Neuronal stem cell (in vitro differentiated cells): Measurements from ENCODE around the gene PSAPL1.
"Not testable (repeated sequence)": the region's sequence is repeated elsewhere in the genome, so short reads cannot be mapped to it uniquely, and the experiment has no call there.

Experiments used
- DNase-seq: peaks from one replicate; pipeline ENCODE4 v3.0.0-alpha.2; 2013; ENCODE audit warnings: low spot score
- H2AFZ ChIP-seq: one replicate; pipeline ENCODE4 v1.6.1; 2013; ENCODE audit warnings: mild to moderate bottlenecking, low read length, inconsistent platforms
- H2AK5ac ChIP-seq: 2 replicates; pipeline ENCODE4 v1.6.1; 2013; ENCODE audit warnings: low read depth, mild to moderate bottlenecking, inconsistent platforms, low read length, moderate library complexity, mixed read lengths
- H2BK120ac ChIP-seq: 2 replicates; pipeline ENCODE4 v1.6.1; 2013; ENCODE audit warnings: low read depth, mild to moderate bottlenecking, inconsistent platforms, low read length, moderate library complexity, mixed read lengths
- H2BK12ac ChIP-seq: one replicate; pipeline ENCODE4 v1.6.1; 2013; ENCODE audit warnings: low read length, inconsistent platforms
- H2BK15ac ChIP-seq: 2 replicates; pipeline ENCODE4 v1.6.1; 2013; ENCODE audit warnings: mild to moderate bottlenecking, low read length, inconsistent platforms, mixed read lengths
- H2BK5ac ChIP-seq: one replicate; pipeline ENCODE4 v1.6.1; 2013; ENCODE audit warnings: inconsistent platforms, mild to moderate bottlenecking, low read length, moderate library complexity
- H3K14ac ChIP-seq: one replicate; pipeline ENCODE4 v1.6.1; 2013; ENCODE audit warnings: low read length, inconsistent platforms
- H3K18ac ChIP-seq: 2 replicates; pipeline ENCODE4 v1.6.1; 2013; ENCODE audit warnings: low read length, inconsistent platforms
- H3K23ac ChIP-seq: 2 replicates; pipeline ENCODE4 v1.6.1; 2013; ENCODE audit warnings: low read depth, mild to moderate bottlenecking, mixed read lengths, low read length, inconsistent platforms; ENCODE audit not compliant: poor library complexity
- H3K27ac ChIP-seq: replicated peaks from 3 replicates; pipeline ENCODE4 v1.5.1; 2013; ENCODE audit warnings: low read length, inconsistent platforms
- H3K27me3 ChIP-seq, 3 experiments: 2 replicates each; pipeline ENCODE4 v1.6.1; 2013; ENCODE audit warnings: low read length in 3 of 3, mild to moderate bottlenecking in 2 of 3, inconsistent platforms in 1 of 3, low read depth in 1 of 3, mixed read lengths in 1 of 3, moderate library complexity in 1 of 3; ENCODE audit not compliant: control insufficient read depth in 3 of 3, insufficient read depth in 3 of 3
- H3K36me3 ChIP-seq, 2 donors: replicated peaks in 1 of 2; 2 replicates each; pipeline ENCODE4 v1.6.1; 2013; ENCODE audit warnings: low read length in 2 of 2; ENCODE audit not compliant: control insufficient read depth in 2 of 2, insufficient read depth in 2 of 2
- H3K4ac ChIP-seq: 2 replicates; pipeline ENCODE4 v1.6.1; 2013; ENCODE audit warnings: inconsistent platforms, mild to moderate bottlenecking, low read length, moderate library complexity
- H3K4me1 ChIP-seq, 2 donors: 1 replicate in 1 of 2; 2 replicates in 1 of 2; pipeline ENCODE4 v1.6.1; 2013; ENCODE audit warnings: low read length in 2 of 2, low read depth in 1 of 2; ENCODE audit not compliant: control insufficient read depth in 2 of 2, insufficient read depth in 1 of 2
- H3K4me2 ChIP-seq: one replicate; pipeline ENCODE4 v1.6.1; 2013; ENCODE audit warnings: mild to moderate bottlenecking, low read length, inconsistent platforms; ENCODE audit not compliant: insufficient read depth, poor library complexity, severe bottlenecking
- H3K4me3 ChIP-seq, 2 donors: 2 replicates each; pipeline ENCODE4 v1.5.1; 2013; ENCODE audit warnings: low read length in 2 of 2, mild to moderate bottlenecking in 2 of 2, inconsistent platforms in 1 of 2, moderate library complexity in 1 of 2
- H3K79me1 ChIP-seq: one replicate; pipeline ENCODE4 v1.6.1; 2013; ENCODE audit warnings: low read depth, mild to moderate bottlenecking, inconsistent platforms, low read length, moderate library complexity
- H3K9ac ChIP-seq: one replicate; pipeline ENCODE4 v1.6.1; 2013; ENCODE audit warnings: mild to moderate bottlenecking, low read depth, low read length, inconsistent platforms; ENCODE audit not compliant: poor library complexity
- H3K9me3 ChIP-seq, 2 donors: replicated peaks in 1 of 2; 2 replicates each; pipeline versions ENCODE3 to v1.6.1; 2013; ENCODE audit warnings: low read length in 2 of 2, mild to moderate bottlenecking in 2 of 2, inconsistent platforms in 1 of 2, low read depth in 1 of 2, mixed read lengths in 1 of 2, moderate library complexity in 1 of 2; ENCODE audit not compliant: control insufficient read depth in 2 of 2, insufficient read depth in 1 of 2
- H4K8ac ChIP-seq: one replicate; pipeline ENCODE4 v1.6.1; 2013; ENCODE audit warnings: low read depth, mild to moderate bottlenecking, inconsistent platforms, low read length, moderate library complexity
- H4K91ac ChIP-seq: one replicate; pipeline ENCODE4 v1.6.1; 2013; ENCODE audit warnings: low read length, low read depth, mild to moderate bottlenecking, inconsistent platforms; ENCODE audit not compliant: poor library complexity
- WGBS, 2 donors: extraction: QIAGEN DNeasy Blood & Tissue Kit; methylation state at CpG; one replicate each; pipeline ENCODE4 v1.1.7; 2013; ENCODE audit warnings: missing lambda C conversion rate in 2 of 2, mixed read lengths in 1 of 2; ENCODE audit not compliant: insufficient read length in 2 of 2, insufficient replicate concordance in 1 of 2; ENCODE audit errors: extremely low coverage in 2 of 2; 5-methylcytosine and 5-hydroxymethylcytosine counted together

The PSAPL1 gene

GRCh38 chr4:7458066-7458425, 23.3 kb upstream of the PSAPL1 start:
- Histone ChIP-seq H4K91ac (no peak overlapping the region), H3K9me3 (no peaks in the 10 kb centered on the region), H4K8ac (no peak overlapping the region), H3K9ac (peak overlapping the region; percentile 33), H2BK120ac (no peak overlapping the region), H3K36me3 (no peaks in the 10 kb centered on the region), H3K4me3 (no peak overlapping the region), H3K4me1 (peaks cover 0 to 13% of the 10 kb centered on the region in 2 donors), H3K14ac (no peak overlapping the region), H2BK5ac (no peak overlapping the region), H3K18ac (peak overlapping the region; percentile 78), H3K27me3 (no peaks in the 10 kb centered on the region), H2AK5ac (no peak overlapping the region), H3K27ac (no peak overlapping the region), H3K4ac (no peak overlapping the region), H3K23ac (no peak overlapping the region), H2BK15ac (no peak overlapping the region), H2AFZ (no peak overlapping the region), H3K4me2 (no peak overlapping the region), H3K79me1 (no peaks in the 10 kb centered on the region), H2BK12ac (no peak overlapping the region)
- no peak for DNase-seq
- WGBS, 2 donors = no CpG with 5 or more reads among the region's 9 CpGs

GRCh38 chr4:7457201-7458065, 22.7 kb upstream of the PSAPL1 start:
- H2AK5ac ChIP-seq = peak overlapping the region; percentile 87
- no peak overlapping the region for H3K4me2 ChIP-seq
- peaks cover 0 to 9% of the 10 kb centered on the region in 2 donors for H3K4me1 ChIP-seq
- no peak overlapping the region for H3K9ac ChIP-seq
- peaks cover 1% of the 10 kb centered on the region for H3K79me1 ChIP-seq
- peak overlapping the region; percentile 79 for H3K18ac ChIP-seq
- no CpG with 5 or more reads among the region's 16 CpGs for WGBS, 2 donors
- no peak overlapping the region for H2BK15ac ChIP-seq
- H2BK120ac ChIP-seq = no peak overlapping the region
- H2AFZ ChIP-seq = no peak overlapping the region
- H3K27me3 ChIP-seq = no peaks in the 10 kb centered on the region
- no peaks in the 10 kb centered on the region for H3K9me3 ChIP-seq
- H3K23ac ChIP-seq = peak overlapping the region; percentile 6
- no peak overlapping the region for H3K4ac ChIP-seq
- H3K27ac ChIP-seq = no peak overlapping the region
- H3K4me3 ChIP-seq = no peak overlapping the region
- no peak for DNase-seq
- no peak overlapping the region for H3K14ac ChIP-seq
- no peak overlapping the region for H4K91ac ChIP-seq
- H3K36me3 ChIP-seq = no peaks in the 10 kb centered on the region
- H4K8ac ChIP-seq = no peak overlapping the region
- peak overlapping the region; percentile 76 for H2BK12ac ChIP-seq
- no peak overlapping the region for H2BK5ac ChIP-seq

GRCh38 chr4:7452802-7453201, 18.1 kb upstream of the PSAPL1 start:
- not testable (repeated sequence) for H3K36me3 ChIP-seq, H2AFZ ChIP-seq, H3K4ac ChIP-seq, H3K18ac ChIP-seq, H3K9me3 ChIP-seq, H3K9ac ChIP-seq, H3K27ac ChIP-seq, H4K8ac ChIP-seq, H2BK5ac ChIP-seq, H3K4me1 ChIP-seq, H3K4me3 ChIP-seq, H3K4me2 ChIP-seq, H2BK15ac ChIP-seq, H3K27me3 ChIP-seq, H2BK120ac ChIP-seq, H3K79me1 ChIP-seq, DNase-seq
- peak overlapping the region; percentile 71 for H3K14ac ChIP-seq
- H3K23ac ChIP-seq = peak overlapping the region; percentile 73
- H2BK12ac ChIP-seq = peak overlapping the region; percentile 30
- H2AK5ac ChIP-seq = peak overlapping the region; percentile 70
- H4K91ac ChIP-seq = peak overlapping the region; percentile 30
- no CpG with 5 or more reads among the region's 9 CpGs for WGBS, 2 donors

GRCh38 chr4:7451800-7452199, 17.1 kb upstream of the PSAPL1 start:
- Histone ChIP-seq H3K27me3 (no peaks in the 10 kb centered on the region), H3K4ac (no peak overlapping the region), H4K91ac (no peak overlapping the region), H2BK15ac (no peak overlapping the region), H3K36me3 (no peaks in the 10 kb centered on the region), H3K18ac (peak overlapping the region; percentile 59), H3K27ac (no peak overlapping the region), H2AK5ac (no peak overlapping the region), H2AFZ (no peak overlapping the region), H4K8ac (no peak overlapping the region), H3K4me2 (no peak overlapping the region), H3K23ac (no peak overlapping the region), H3K9ac (no peak overlapping the region), H2BK5ac (no peak overlapping the region), H3K79me1 (peaks cover 3% of the 10 kb centered on the region), H3K4me3 (no peak overlapping the region), H2BK12ac (no peak overlapping the region), H2BK120ac (no peak overlapping the region), H3K9me3 (no peaks in the 10 kb centered on the region), H3K4me1 (no peaks in the 10 kb centered on the region), H3K14ac (no peak overlapping the region)
- DNase-seq = no peak
- WGBS, 2 donors = no CpG with 5 or more reads among the region's 6 CpGs
